ENCODE measurements around the gene ARFGAP2.
A peak's percentile ranks its signal among the peaks of the same experiment; 100 is the strongest.
"Not testable (repeated sequence)": the region's sequence is repeated elsewhere in the genome, so short reads cannot be mapped to it uniquely, and the experiment has no call there.

ARFGAP2 gene

GRCh38 chr11:47176328-47177228 is at the start of gene ARFGAP2:
Gene ARFGAP2 (minus strand): TSS chr11:47176879. CDS start chr11:47176853, 26 bp downstream.
- DNase-seq, result peak; percentile 98

GRCh38 chr11:47225552-47226400 is 49.1 kb upstream of the ARFGAP2 start:
- no peak for DNase-seq

DNA sequence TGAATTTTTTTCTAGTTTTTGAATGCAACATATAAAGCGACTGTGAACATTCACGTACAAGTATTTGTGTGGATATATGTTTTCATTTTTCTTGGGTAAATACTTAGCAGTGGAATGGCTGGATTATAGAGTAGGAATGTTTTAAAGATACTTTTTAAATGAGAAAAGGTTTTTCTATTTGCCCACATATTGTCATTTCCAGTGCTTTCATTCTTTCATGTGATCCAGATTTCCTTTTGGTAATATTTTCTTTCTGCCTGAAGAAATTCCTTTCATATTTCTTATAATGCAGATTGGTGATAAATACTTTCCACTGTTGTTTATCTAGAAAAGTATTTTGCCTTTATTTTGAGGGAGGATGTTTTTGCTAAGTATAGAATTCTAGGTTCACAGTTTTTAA is 46.0 kb upstream of the ARFGAP2 start:
- no peak for DNase-seq

- DNase-seq, result no peak
These were observed 43.7 kb upstream of the ARFGAP2 start for GRCh38 chr11:47220401-47220821.

DNA sequence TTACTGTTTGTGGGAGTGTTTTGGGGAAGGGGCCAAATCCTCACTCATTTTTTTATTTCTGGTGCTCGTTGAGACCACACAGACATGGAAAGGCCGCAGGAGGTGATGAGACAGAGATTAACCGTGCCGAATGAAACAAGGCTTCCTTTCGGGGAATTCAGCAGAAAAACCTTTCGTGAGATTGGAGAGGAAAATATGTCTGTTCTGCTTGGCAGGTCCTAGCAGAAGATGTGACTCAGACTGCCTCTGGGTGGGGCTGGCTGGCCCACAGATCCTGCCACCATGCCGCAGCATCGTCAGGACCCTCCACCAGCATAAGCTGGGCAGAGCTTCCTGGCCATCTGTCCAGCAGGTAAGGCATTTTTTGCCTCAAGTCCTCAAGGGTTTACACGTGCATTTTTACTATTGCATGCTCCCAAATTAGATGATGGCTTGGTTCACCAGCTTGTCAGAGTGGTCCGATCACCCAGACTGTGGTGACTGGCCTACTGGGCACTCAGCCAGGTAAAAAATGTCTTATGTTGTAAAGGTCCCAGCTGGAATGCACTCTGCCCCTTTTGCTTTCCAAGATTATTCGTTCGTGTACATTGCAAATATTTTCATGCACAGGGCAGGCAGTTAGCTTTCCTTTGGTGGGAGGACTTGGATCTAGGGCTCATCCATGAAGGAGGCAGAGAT is 39.6 kb upstream of the ARFGAP2 start:
- DNase-seq, result peak; percentile 80

GRCh38 chr11:47215366-47215910 is 38.8 kb upstream of the ARFGAP2 start:
- no peak for DNase-seq

DNA sequence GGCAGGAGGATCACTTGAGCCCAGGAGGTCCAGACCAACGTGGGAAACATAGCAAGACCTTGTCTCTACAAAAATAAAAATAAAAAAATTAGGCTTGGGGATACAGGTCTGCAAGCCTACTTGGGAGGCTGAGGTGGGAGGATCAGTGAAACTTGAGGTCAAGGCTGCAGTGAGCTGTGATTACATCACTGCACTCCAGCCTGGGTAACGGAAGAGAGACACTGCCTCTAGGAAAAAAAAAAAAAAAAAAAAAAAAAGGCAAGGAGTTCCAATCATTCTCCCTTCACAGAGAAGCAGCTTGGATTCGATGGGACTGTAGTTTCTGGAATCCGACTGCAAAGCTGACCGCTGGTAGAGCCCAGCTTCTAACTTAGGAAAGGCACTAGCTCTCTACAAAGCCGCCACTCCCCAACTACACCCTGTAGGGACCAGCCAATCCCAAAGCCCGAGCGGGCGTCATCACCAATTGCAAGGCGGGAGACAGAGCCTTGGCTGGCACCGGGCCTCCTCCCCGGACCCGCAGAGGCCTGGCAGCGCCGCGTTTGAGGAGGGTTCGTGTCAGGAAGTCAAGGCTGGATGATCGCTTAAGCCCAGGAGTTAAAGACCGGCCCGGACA is 37.4 kb upstream of the ARFGAP2 start:
- DNase-seq, result peak; percentile 98

- DNase-seq, result no peak
These were observed 36.3 kb upstream of the ARFGAP2 start for GRCh38 chr11:47212938-47213337.

GRCh38 chr11:47208628-47209027 is 31.9 kb upstream of the ARFGAP2 start:
- no peak for DNase-seq

- DNase-seq, result not testable (repeated sequence)
These were observed 31.4 kb upstream of the ARFGAP2 start for GRCh38 chr11:47208008-47208552.

DNA sequence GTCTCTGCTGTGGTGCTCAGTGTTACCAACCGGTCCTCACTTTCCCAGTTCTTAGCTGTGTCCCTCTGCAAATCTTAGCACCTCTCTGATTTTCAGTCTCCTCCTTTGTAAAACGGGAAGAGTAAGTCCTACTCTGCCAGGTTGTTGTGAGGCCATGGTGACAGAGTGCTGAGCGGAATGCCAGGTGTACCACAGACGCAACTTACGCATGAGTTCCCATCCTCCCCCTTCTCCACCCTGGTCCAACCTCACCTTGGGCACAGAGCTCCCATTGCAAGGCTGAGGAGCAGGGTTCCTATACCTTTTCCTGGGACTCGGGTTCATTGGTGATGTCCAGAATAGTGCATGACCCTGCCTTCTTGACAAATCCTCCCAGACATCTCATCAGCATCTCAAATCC is 30.8 kb upstream of the ARFGAP2 start:
- DNase-seq, result no peak

DNA sequence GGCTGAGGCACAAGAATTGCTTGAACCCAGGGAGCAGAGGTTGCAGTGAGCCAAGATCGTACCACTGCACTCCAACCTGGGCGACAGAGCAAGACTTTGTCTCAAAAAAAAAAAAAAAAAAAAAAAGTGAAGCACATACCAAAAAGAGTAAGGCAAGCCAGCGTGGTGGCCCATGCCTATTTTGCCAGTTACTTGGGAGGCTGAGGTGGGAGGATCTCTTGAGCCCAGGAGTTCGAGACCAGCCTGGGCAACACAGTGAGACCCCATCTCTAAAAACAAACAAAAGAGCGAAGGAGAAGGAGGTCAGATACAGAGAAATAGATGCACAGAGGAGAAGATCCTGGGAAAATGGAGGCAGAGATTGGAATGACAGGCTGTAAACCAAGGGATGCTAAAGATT is 29.9 kb upstream of the ARFGAP2 start:
- DNase-seq, result not testable (repeated sequence)

DNA sequence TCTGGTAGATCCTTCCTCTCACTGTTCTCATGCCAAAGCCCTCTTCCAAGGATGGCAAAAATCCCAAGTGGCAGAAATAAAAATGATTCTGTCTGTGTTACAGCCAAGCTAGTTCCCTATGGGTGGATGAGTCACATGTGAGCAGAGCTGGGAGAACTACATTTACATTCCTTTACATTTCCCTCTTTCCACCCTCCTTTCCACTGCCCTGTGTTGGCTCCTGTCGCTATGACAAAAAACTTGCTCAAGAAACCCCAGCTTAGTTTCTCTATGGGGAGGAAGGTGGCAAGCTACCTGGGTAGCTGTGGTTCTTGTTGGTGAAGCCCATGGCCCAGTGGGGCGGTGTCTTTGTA is 27.9 kb upstream of the ARFGAP2 start:
- DNase-seq, result no peak

- no peak for DNase-seq
These were observed 25.9 kb upstream of the ARFGAP2 start for GRCh38 chr11:47202576-47202975.

GRCh38 chr11:47201015-47201414 is 24.3 kb upstream of the ARFGAP2 start:
- no peak for DNase-seq

- DNase-seq, result not testable (repeated sequence)
These were observed 21.5 kb upstream of the ARFGAP2 start for GRCh38 chr11:47198161-47198560.

- no peak for DNase-seq
These were observed 15.4 kb upstream of the ARFGAP2 start for GRCh38 chr11:47192111-47192510.

- DNase-seq, result not testable (repeated sequence)
These were observed 14.5 kb upstream of the ARFGAP2 start for GRCh38 chr11:47191137-47191536.

DNA sequence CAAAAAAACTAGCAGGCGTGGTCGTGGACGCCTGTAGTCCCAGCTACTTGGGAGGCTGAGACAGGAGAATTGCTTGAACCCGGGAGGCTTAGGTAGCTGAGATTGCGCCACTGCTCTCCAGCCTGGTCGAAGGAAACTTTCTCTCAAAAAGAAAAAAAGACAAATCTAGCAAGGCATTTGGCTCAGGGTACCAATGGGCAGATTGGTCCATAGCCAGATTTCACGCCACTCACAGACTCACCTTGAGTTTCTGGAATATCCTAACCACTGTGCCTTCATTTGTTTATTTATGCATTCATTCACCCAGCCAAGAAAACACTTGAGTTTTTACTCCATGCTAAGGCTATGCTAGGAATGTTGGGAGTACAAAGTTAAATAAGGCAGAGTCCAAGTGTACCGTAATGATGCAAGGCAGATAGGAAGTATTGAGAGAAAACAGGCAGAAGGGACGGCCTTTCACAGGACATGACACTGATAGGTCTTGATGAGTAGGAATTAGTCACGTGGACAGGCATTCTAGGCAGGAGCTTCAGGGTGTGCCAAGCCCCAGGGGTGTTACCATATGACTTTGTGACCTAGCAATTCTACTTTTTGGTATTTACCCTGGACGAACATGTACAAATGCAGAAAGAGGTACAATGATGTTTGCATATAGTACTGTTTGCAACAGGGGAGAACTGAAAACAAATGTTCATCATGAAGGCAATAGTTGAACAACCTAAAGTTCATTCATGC is 12.6 kb upstream of the ARFGAP2 start:
- DNase-seq, result no peak

DNA sequence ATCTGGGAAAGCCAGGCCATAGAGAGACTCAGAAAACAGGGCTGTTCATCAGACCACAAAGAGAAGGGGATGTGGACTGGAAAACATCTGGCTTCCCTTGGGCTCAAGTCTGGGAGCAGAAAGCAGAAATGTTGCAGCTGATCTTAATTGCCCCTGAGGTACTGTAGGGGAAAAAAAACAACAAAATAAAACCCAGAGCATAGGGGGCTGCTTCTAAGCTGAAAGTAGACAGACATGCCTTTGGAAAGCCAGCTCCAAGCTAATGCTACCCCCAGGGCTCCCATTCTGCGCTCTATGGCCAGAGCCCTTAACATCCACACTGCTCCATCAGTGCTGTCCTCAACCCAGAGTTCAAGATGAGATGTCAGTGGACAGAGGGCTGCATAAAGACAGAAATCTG is 11.6 kb upstream of the ARFGAP2 start:
- no peak for DNase-seq

- no peak for DNase-seq
These were observed 11.0 kb upstream of the ARFGAP2 start for GRCh38 chr11:47187723-47188122.

Data from hematopoietic multipotent progenitor cell treated with erythropoietin and hydrocortisone succinate and interleukin-3 and kit ligand, for 6 days (in vitro differentiated cells).